ENCODE measurements around the gene TJP2. TPM values are rescaled to one million over a fixed set of nuclear protein-coding genes. Genes with fewer than 3 reads are reported as not detected.

Gene TJP2
- total RNA-seq, 1 donor from 2014 or later = 6.0 TPM

DNA sequence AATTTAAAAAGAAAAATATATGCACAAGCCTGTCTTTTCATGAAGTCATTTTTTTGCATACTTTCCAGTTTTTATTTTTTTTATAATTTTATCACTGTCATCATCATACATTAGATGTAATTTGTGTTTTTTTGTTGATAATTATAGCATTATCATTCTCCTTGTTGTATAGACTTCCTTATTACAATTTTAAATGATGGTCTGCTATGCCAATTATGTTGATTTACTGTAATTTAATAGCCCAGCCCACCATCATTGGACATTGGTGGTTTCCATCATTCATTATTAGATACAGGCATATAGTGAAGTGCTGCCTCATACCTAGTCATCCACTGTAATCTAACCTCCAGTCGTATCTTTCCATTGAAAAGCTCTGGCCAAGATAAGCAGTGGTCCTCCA is 3.8 kb upstream of the TJP2 start:
- H3K36me3 Mint-ChIP-seq (ENCODE audit: unreplicated experiment) = no peaks in the 10 kb centered on the region
- H3K27ac Mint-ChIP-seq (ENCODE audit: unreplicated experiment) = no peak overlapping the region
- no peak overlapping the region for H3K4me3 Mint-ChIP-seq (ENCODE audit: unreplicated experiment)
- peaks cover 4% of the 10 kb centered on the region for H3K9me3 Mint-ChIP-seq (ENCODE audit: unreplicated experiment)
- H3K4me1 Mint-ChIP-seq (ENCODE audit: low read depth, unreplicated experiment) = peaks cover 2% of the 10 kb centered on the region
- peaks cover 6% of the 10 kb centered on the region for H3K27me3 Mint-ChIP-seq (ENCODE audit: unreplicated experiment)
- TF ChIP-seq CTCF (IDR thresholded peaks at IDR 0.05; ENCODE audit: partially characterized antibody, unreplicated experiment) = no peak
- no peak for DNase-seq

DNA sequence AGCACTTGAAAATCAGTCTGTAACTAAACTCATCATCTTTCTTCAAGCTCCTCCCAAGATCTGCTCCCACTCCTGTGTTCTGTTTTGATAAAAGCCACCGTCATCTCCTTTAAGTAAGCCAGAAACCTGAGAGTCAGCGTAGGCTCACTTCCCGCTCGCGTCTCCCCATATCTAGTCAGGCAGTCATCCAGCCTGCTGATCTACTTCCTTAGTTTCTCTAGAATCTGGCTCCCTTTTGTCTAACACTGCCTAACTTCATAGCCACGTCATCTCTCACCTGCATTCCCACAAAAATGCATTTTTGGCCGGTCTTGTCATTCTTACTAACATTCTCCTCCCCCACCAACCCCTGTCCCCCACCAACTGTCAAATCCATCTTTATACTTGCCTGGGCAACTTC is 3.0 kb upstream of the TJP2 start:
- H3K9me3 Mint-ChIP-seq (ENCODE audit: unreplicated experiment) = peaks cover 4% of the 10 kb centered on the region
- H3K4me1 Mint-ChIP-seq (ENCODE audit: low read depth, unreplicated experiment) = peaks cover 10% of the 10 kb centered on the region
- no peak overlapping the region for H3K27ac Mint-ChIP-seq (ENCODE audit: unreplicated experiment)
- DNase-seq = no peak
- TF ChIP-seq CTCF (IDR thresholded peaks at IDR 0.05; ENCODE audit: partially characterized antibody, unreplicated experiment) = no peak
- no peak overlapping the region for H3K4me3 Mint-ChIP-seq (ENCODE audit: unreplicated experiment)
- H3K36me3 Mint-ChIP-seq (ENCODE audit: unreplicated experiment) = no peaks in the 10 kb centered on the region
- peaks cover 6% of the 10 kb centered on the region for H3K27me3 Mint-ChIP-seq (ENCODE audit: unreplicated experiment)

DNA sequence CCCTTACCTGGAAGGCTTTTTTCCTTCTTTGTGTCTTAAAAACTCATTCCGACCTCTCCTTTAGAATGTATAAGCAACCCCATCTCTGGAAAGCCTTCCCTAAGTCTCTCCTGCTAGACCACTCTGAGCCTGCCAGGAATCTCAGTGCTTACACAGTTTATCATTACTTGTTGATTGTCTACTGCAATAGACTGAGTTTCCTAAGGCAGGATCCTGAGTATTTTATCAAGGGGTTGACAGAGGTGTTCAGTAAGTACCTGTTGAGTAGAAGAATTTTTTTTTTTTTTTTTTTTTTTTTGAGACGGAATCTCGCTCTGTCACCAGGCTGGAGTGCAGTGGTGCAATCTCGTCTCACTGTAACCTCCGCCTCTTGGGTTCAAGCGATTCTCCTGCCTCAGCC is 2.6 kb upstream of the TJP2 start:
- Mint-ChIP-seq H3K4me3 (ENCODE audit: unreplicated experiment) (no peak overlapping the region), H3K4me1 (ENCODE audit: low read depth, unreplicated experiment) (peaks cover 13% of the 10 kb centered on the region), H3K9me3 (ENCODE audit: unreplicated experiment) (peaks cover 4% of the 10 kb centered on the region), H3K27me3 (ENCODE audit: unreplicated experiment) (peaks cover 6% of the 10 kb centered on the region), H3K36me3 (ENCODE audit: unreplicated experiment) (no peaks in the 10 kb centered on the region), H3K27ac (ENCODE audit: unreplicated experiment) (no peak overlapping the region)
- TF ChIP-seq CTCF (IDR thresholded peaks at IDR 0.05; ENCODE audit: partially characterized antibody, unreplicated experiment) = no peak
- no peak for DNase-seq

DNA sequence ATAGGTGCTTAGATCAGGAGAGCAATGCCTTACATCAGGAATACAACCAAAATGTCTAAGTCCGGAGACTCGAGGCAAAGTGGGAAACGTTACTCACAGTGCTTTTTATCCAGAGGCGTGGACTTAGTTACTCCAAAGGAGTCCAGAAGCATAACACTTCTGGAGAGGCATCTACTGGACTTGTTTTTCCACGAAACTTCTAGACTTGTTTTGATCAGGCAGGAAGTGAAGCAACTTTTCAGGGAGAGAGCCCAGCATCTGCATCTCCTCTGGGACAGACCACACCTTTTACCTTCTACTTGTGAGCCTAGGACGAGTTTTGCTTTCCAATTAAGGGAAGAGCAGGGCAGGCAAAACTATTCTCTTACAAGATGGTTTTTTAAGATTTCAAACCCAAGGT is 1.2 kb upstream of the TJP2 start:
- no peaks in the 10 kb centered on the region for H3K36me3 Mint-ChIP-seq (ENCODE audit: unreplicated experiment)
- no peak overlapping the region for H3K27ac Mint-ChIP-seq (ENCODE audit: unreplicated experiment)
- H3K27me3 Mint-ChIP-seq (ENCODE audit: unreplicated experiment) = peaks cover 6% of the 10 kb centered on the region
- H3K4me1 Mint-ChIP-seq (ENCODE audit: low read depth, unreplicated experiment) = peaks cover 15% of the 10 kb centered on the region
- no peak for TF ChIP-seq CTCF (IDR thresholded peaks at IDR 0.05; ENCODE audit: partially characterized antibody, unreplicated experiment)
- peaks cover 4% of the 10 kb centered on the region for H3K9me3 Mint-ChIP-seq (ENCODE audit: unreplicated experiment)
- H3K4me3 Mint-ChIP-seq (ENCODE audit: unreplicated experiment) = peak overlapping the region; percentile 79
- no peak for DNase-seq

- Mint-ChIP-seq H3K27ac (ENCODE audit: unreplicated experiment) (no peak overlapping the region), H3K4me3 (ENCODE audit: unreplicated experiment) (peak overlapping the region; percentile 79), H3K36me3 (ENCODE audit: unreplicated experiment) (no peaks in the 10 kb centered on the region), H3K27me3 (ENCODE audit: unreplicated experiment) (peaks cover 6% of the 10 kb centered on the region), H3K9me3 (ENCODE audit: unreplicated experiment) (peaks cover 4% of the 10 kb centered on the region), H3K4me1 (ENCODE audit: low read depth, unreplicated experiment) (peaks cover 16% of the 10 kb centered on the region)
- TF ChIP-seq CTCF (IDR thresholded peaks at IDR 0.05; ENCODE audit: partially characterized antibody, unreplicated experiment) = no peak
- no peak for DNase-seq
These were observed 583 bp upstream of the TJP2 start for GRCh38 chr9:69173497-69173890.
